22Rv1 (cell line): ENCODE data around the gene MT1E.

Experiments
- H3K27ac ChIP-seq: fragments of 450-650 bp; 2 replicates; pipeline ENCODE4 v1.5.1; 2017
- ZFX ChIP-seq: fragments of 450-650 bp; IDR thresholded peaks from 2 replicates; pipeline ENCODE4 v1.6.1; 2017; ENCODE audit warnings: antibody characterized with exemption, borderline replicate concordance
- TF ChIP-seq, protein P1 (sequence below): fragments of 450-650 bp; IDR thresholded peaks from 2 replicates; pipeline ENCODE4 v1.5.1; 2017; ENCODE audit warnings: mild to moderate bottlenecking

MT1E gene

DNA sequence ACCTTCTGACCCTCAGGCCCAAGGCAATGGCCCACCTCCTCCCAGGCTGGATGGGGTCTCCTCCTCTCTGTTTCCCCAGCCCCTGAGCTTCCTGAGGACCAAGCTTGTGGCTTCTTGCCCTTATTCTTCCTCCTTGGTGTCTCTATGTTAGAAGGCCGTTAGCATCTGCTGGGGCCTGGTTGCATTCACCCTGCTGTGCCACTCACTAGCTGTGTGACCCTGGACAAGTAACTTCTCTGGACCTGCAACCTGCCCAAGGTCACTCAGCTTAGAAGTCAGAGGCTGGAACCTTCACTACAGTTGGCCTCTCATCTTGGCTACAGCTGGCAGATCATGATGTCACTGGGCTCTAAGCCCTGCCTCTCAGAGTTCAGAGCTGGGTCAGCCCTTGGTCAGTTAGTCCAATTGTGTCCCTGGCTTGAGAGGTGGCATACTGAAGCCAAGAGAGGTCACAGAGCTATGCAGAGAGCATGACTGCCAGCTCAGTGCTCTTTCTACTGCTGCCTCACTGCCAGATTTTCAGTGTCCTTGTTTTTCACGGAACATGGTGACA lies 14.2 kb upstream of the MT1E start:
- no peak for TF ChIP-seq ZFX
- TF ChIP-seq, protein P1, sequence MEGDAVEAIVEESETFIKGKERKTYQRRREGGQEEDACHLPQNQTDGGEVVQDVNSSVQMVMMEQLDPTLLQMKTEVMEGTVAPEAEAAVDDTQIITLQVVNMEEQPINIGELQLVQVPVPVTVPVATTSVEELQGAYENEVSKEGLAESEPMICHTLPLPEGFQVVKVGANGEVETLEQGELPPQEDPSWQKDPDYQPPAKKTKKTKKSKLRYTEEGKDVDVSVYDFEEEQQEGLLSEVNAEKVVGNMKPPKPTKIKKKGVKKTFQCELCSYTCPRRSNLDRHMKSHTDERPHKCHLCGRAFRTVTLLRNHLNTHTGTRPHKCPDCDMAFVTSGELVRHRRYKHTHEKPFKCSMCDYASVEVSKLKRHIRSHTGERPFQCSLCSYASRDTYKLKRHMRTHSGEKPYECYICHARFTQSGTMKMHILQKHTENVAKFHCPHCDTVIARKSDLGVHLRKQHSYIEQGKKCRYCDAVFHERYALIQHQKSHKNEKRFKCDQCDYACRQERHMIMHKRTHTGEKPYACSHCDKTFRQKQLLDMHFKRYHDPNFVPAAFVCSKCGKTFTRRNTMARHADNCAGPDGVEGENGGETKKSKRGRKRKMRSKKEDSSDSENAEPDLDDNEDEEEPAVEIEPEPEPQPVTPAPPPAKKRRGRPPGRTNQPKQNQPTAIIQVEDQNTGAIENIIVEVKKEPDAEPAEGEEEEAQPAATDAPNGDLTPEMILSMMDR = no peak
- H3K27ac ChIP-seq = no peak overlapping the region

DNA sequence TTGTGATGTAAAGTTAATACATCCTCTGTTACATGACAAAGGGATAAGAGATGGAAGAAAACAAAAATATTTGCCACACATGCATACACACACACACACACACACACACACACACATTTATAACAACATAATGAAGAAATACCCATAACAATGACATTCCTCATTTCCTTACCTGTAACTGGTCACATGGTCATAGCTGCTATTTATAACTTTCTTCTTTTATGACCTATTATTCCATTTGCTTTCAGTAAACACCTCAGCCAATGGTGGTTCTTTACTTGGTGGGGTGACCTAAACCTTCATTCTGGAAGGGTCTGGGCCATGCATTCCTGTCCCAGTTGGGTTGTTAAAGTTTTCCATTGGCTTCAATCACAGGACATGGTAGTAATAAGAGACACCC lies 11.9 kb upstream of the MT1E start:
- TF ChIP-seq, protein P1 = no peak
- no peak for TF ChIP-seq ZFX
- no peak overlapping the region for H3K27ac ChIP-seq

DNA sequence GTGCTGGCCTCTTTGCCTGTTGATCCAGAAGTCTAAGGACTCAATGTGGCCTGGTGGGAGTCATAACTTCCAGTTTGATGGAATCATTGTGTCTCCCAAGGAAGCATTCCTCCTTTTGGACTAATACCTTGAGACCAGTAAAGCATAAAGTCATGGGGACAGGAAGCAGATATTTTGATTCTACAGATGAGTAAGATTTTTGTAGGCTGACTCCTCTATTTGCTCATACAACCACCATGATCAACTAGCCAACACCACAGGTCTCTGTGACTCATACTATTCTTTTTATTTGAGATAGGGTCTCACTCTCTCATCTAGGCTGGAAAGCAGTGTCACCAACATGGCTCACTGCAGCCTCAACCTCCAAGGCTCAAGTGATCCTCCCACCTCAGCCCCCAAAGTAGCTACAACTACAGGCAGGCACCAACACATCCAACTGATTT lies 11.0 kb upstream of the MT1E start:
- H3K27ac ChIP-seq = no peak overlapping the region
- no peak for TF ChIP-seq ZFX
- TF ChIP-seq, protein P1 = no peak

DNA sequence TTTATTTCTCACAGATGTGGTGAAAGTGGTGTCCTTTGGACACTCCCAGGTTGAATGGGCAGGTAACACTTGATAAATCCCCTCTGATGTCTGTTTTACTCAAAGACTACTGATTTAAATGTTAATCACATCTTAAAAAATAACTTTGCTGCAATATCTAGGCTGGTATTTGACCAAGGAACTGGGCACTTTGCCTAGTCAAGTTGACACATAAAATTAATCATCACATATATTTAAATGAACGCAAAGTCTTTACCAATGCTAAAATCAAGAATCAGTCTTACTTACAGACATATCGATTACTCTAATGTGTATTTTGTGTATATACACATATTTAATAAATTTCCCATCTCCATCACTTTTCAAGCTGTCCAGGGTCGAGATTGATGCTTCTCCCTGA lies 10.2 kb upstream of the MT1E start:
- TF ChIP-seq, protein P1 = no peak
- TF ChIP-seq ZFX = no peak
- no peak overlapping the region for H3K27ac ChIP-seq

DNA sequence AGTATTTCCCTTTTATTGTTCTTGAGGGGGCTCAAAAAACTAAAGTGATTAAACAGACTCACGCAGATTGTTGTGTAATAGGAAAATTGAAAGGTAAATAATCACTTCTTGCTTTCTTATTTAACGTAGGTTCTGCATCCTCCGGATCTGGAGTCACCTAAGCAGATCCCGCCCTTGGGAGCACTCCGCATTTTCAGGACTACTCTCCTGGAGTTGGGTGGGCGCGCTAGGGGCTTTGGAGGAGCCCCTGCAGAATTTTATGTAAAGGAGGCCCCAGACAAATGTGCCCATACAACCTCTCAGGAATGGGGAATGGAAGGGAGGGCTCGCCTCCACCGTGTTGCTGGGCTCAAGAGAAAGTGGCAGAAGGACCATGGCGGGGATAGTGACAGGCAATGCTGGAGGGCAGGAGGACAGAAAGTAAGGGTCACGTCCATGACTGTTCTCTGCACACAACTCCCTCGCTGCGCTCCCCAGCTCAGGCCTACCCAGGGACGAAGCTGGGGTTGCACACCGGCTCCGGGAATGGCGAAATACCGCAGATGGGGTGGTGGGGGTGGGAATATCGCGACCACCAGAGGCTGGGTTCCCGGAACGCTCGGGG lies 8.9 kb upstream of the MT1E start:
- TF ChIP-seq ZFX = no peak
- TF ChIP-seq, protein P1 = no peak
- H3K27ac ChIP-seq = no peak overlapping the region

DNA sequence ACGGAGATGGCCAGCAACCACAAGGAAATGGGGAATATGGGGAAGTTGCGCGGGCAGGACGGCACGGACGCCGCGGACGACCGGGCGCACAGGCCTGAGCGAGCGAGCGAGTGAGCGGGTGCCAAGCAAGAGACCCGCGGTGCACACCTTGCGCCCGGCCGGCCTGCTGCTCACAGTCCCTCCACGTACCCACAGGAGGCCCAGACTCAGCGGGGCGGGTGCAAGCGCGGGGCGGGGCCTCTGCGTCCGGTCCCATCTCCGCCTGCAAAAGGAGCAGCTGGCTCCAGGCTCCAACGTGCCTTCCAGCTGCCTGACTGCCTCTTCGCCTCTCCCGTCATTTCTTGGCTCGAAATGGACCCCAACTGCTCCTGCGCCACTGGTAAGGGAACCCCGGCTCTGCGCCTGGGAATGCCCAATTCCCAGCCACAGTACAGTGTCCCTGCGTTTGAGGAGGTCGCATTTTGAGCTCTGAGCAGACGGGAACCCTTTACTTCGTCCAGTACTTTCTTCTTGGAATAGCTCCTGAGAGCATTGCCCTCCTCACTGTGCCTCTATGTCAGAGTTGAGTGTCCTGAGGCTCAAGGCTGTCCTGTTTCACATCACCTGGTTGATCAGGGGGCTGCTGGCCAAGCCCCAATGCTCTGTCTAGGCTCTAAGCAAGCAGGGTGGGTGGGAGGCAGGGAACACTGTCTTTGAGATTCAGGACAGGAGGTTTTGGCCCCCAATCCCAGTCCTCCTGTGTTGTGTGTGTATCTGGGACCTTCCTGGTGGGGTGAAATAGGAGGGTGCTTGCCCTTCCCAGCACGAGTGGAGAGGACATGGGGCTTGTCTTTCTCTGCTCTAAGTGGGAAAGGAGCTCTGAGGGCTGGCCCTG lies 8.1 kb upstream of the MT1E start:
- TF ChIP-seq, protein P1 = no peak
- TF ChIP-seq ZFX = no peak
- no peak overlapping the region for H3K27ac ChIP-seq

DNA sequence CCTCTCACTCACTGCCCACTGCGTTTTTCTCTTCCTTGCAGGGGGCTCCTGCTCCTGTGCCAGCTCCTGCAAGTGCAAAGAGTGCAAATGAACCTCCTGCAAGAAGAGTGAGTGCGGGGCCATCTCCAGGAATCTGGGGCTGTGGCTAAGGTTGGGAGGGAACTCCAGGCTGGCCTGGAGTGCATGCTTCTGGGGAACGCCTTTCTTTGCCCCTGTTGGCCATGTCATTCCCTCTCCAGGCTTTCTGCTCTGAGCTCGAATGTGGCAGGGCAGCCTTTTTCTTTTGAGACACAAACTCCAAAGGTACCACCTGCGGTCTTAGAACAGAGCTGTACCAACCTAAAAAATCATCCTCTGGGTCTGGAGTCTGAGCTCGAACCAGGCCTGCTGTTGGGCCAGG lies 7.4 kb upstream of the MT1E start:
- H3K27ac ChIP-seq = no peak overlapping the region
- TF ChIP-seq, protein P1 = no peak
- TF ChIP-seq ZFX = no peak
